Peyer's patch (tissue), 4 donors: Measurements from ENCODE around the gene GLTP.

Source experiments
- POLR2A ChIP-seq, 2 donors: fragments of 450-650 bp; IDR thresholded peaks; one replicate each; pipeline ENCODE4 v1.5.1; 2017; ENCODE audit warnings: antibody characterized with exemption in 2 of 2, mild to moderate bottlenecking in 2 of 2, moderate library complexity in 2 of 2
- TF ChIP-seq, protein P1 (sequence below), 6 experiments: fragments of 450-650 bp in 4 of 6; fragments of 200-600 bp in 2 of 6; sonication (generic) in 1 of 6; IDR thresholded peaks; one replicate each; pipeline ENCODE4 v1.5.1; 2017 to 2019; ENCODE audit warnings: antibody characterized with exemption in 6 of 6, mild to moderate bottlenecking in 3 of 6, moderate library complexity in 1 of 6

DNA sequence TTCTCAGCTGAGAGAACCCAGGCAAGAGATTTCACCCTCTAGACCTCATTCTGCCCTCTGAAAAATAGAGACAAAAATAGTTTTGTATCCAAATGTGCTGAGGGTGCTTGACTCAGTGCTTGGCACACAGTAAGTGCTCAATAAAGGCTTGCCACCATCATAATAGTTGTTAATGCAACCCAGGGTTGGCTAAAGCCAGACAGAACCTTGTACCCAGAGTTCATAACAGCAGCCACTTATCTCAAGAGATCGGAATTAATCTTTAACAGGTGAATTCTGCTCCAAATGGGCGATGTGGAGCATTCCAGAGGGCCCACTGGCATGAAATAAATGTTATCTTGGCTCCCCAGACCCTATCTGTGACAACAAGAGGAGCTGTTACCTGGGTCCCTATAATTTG lies 50.1 kb downstream of the GLTP start:
- TF ChIP-seq, protein P1, sequence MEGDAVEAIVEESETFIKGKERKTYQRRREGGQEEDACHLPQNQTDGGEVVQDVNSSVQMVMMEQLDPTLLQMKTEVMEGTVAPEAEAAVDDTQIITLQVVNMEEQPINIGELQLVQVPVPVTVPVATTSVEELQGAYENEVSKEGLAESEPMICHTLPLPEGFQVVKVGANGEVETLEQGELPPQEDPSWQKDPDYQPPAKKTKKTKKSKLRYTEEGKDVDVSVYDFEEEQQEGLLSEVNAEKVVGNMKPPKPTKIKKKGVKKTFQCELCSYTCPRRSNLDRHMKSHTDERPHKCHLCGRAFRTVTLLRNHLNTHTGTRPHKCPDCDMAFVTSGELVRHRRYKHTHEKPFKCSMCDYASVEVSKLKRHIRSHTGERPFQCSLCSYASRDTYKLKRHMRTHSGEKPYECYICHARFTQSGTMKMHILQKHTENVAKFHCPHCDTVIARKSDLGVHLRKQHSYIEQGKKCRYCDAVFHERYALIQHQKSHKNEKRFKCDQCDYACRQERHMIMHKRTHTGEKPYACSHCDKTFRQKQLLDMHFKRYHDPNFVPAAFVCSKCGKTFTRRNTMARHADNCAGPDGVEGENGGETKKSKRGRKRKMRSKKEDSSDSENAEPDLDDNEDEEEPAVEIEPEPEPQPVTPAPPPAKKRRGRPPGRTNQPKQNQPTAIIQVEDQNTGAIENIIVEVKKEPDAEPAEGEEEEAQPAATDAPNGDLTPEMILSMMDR (IDR thresholded peaks at IDR 0.05): no peak
- TF ChIP-seq POLR2A (IDR thresholded peaks at IDR 0.05): no peak
